Left ventricle myocardium inferior (tissue), 1 donor: Measurements from ENCODE around the gene NPTX1. TPM values are rescaled to one million over a fixed set of nuclear protein-coding genes. Genes with fewer than 3 reads are reported as not detected.

Experiments
- DNase-seq: peaks from one replicate; pipeline ENCODE4 v3.0.0-alpha.2; 2020
- H3K27ac ChIP-seq: fragments of 200-600 bp; replicated peaks from 2 replicates; pipeline ENCODE4 v1.8.0; 2021
- H3K27me3 ChIP-seq: fragments of 200-600 bp; 2 replicates; pipeline ENCODE4 v1.8.0; 2021; ENCODE audit warnings: low read depth
- H3K36me3 ChIP-seq: fragments of 200-600 bp; 2 replicates; pipeline ENCODE4 v1.8.0; 2021
- H3K4me1 ChIP-seq: fragments of 200-600 bp; 2 replicates; pipeline ENCODE4 v1.8.0; 2021
- H3K4me3 ChIP-seq: fragments of 200-600 bp; 2 replicates; pipeline ENCODE4 v1.8.0; 2021; ENCODE audit warnings: mild to moderate bottlenecking, moderate library complexity
- H3K9me3 ChIP-seq: fragments of 200-600 bp; replicated peaks from 2 replicates; pipeline ENCODE4 v1.8.0; 2021
- CTCF ChIP-seq: fragments of 200-600 bp; IDR thresholded peaks from 2 replicates; pipeline ENCODE4 v1.8.0; 2021; ENCODE audit warnings: antibody characterized with exemption, mild to moderate bottlenecking, borderline replicate concordance
- intact Hi-C: fragments of 100-400 bp; cut with micrococcal nuclease; formaldehyde crosslinking; loops from one replicate; pipeline ENCODE4 v1.11.0; 2022
- total RNA-seq: library from RNA; stranded (reverse); fragmentation: NEBNext Ultra II Directional; extraction: Animal tissue kit (Norgen Biotek cat#: 25700); gene quantifications from one replicate; pipeline ENCODE4 v1.2.1, GENCODE V29; 2021
- donor health status: DM: no; HTN: yes; CAD: no; lungs with severe emphysema.

The NPTX1 gene
- total RNA-seq, 1 donor from 2014 or later: not detected

GRCh38 chr17:80455784-80456183 is 20.6 kb downstream of the NPTX1 start:
- H3K36me3 ChIP-seq: no peaks in the 10 kb centered on the region
- peak overlapping the region; percentile 87 for H3K4me3 ChIP-seq
- H3K4me1 ChIP-seq: peaks cover 46% of the 10 kb centered on the region
- no peak for DNase-seq
- H3K27ac ChIP-seq: peak overlapping the region; percentile 99
- H3K9me3 ChIP-seq: no peaks in the 10 kb centered on the region
- intact Hi-C loops: no loop called here
- no peak for TF ChIP-seq CTCF
- H3K27me3 ChIP-seq: peaks cover 5% of the 10 kb centered on the region

- intact Hi-C loops: no loop called here
- no peak for DNase-seq
- Histone ChIP-seq H3K9me3 (no peaks in the 10 kb centered on the region), H3K4me3 (peak overlapping the region; percentile 87), H3K4me1 (peaks cover 41% of the 10 kb centered on the region), H3K27ac (peak overlapping the region; percentile 99), H3K27me3 (peaks cover 5% of the 10 kb centered on the region), H3K36me3 (no peaks in the 10 kb centered on the region)
- TF ChIP-seq CTCF: no peak
These were observed 21.1 kb downstream of the NPTX1 start for GRCh38 chr17:80455336-80455710.

- Histone ChIP-seq H3K4me1 (peaks cover 39% of the 10 kb centered on the region), H3K36me3 (no peaks in the 10 kb centered on the region), H3K27me3 (peaks cover 5% of the 10 kb centered on the region), H3K27ac (peak overlapping the region; percentile 99), H3K9me3 (no peaks in the 10 kb centered on the region), H3K4me3 (peak overlapping the region; percentile 87)
- TF ChIP-seq CTCF: no peak
- intact Hi-C loops: no loop called here
- peak; percentile 97 for DNase-seq
These were observed 21.7 kb downstream of the NPTX1 start for GRCh38 chr17:80454557-80455335.

GRCh38 chr17:80453998-80454556 is 22.3 kb downstream of the NPTX1 start:
- TF ChIP-seq CTCF: no peak
- DNase-seq: no peak
- peaks cover 39% of the 10 kb centered on the region for H3K4me1 ChIP-seq

GRCh38 chr17:80453126-80453997 is 23.0 kb downstream of the NPTX1 start:
- H3K4me1 ChIP-seq: peaks cover 39% of the 10 kb centered on the region
- H3K4me3 ChIP-seq: peak overlapping the region; percentile 87
- H3K36me3 ChIP-seq: no peaks in the 10 kb centered on the region
- peak overlapping the region; percentile 99 for H3K27ac ChIP-seq
- no peak for DNase-seq
- intact Hi-C loops: no loop called here
- no peaks in the 10 kb centered on the region for H3K9me3 ChIP-seq
- H3K27me3 ChIP-seq: no peaks in the 10 kb centered on the region
- TF ChIP-seq CTCF: no peak

More at GRCh38 chr17:80453998-80454556, 22.3 kb downstream of the NPTX1 start:
- H3K9me3 ChIP-seq: no peaks in the 10 kb centered on the region
- H3K27ac ChIP-seq: peak overlapping the region; percentile 99
- intact Hi-C loops: no loop called here
- H3K4me3 ChIP-seq: peak overlapping the region; percentile 87
- H3K36me3 ChIP-seq: no peaks in the 10 kb centered on the region
- H3K27me3 ChIP-seq: peaks cover 5% of the 10 kb centered on the region
